HepG2 (cell line): ENCODE data around the gene ZFP28.

ENCODE experiments used
- BRCA1 ChIP-seq: sonication (generic); formaldehyde crosslinking; IDR thresholded peaks from 2 replicates; pipeline ENCODE4 v1.4.0; 2020; ENCODE audit warnings: missing genetic modification reagents
- ELF4 ChIP-seq: sonication (generic); formaldehyde crosslinking; IDR thresholded peaks from 2 replicates; pipeline ENCODE4 v1.5.0; 2020; ENCODE audit warnings: missing genetic modification reagents, mild to moderate bottlenecking, moderate library complexity, borderline replicate concordance
- ZNF552 ChIP-seq: sonication (generic); formaldehyde crosslinking; IDR thresholded peaks from 2 replicates; pipeline ENCODE4 v1.9.0; 2022; ENCODE audit warnings: missing genetic modification reagents, mild to moderate bottlenecking, borderline replicate concordance
- ZNF724P ChIP-seq: sonication (generic); formaldehyde crosslinking; IDR thresholded peaks from 2 replicates; pipeline ENCODE4 v1.8.0; 2022; ENCODE audit warnings: missing genetic modification reagents, borderline replicate concordance

DNA sequence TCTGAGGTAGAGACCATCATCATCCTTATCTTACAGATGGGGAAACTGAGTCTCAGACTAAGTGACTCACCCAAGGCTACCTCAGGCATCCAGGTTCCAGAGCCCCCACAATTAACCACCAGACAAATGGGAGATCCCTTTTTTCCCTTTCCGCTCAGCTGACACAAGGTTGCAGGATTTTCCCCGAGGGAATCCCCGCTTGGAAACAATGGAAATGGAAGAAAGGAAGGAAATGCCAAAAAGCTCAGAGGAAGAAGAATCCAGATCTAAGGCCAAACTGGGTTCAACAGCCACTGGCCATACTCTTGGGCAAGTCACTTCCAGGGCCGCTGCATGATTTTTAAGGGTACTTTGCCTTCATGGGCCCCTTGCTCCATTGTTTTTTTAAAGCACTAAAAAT, 57.9 kb downstream of the ZFP28 start:
- no peak for TF ChIP-seq ZNF552 (CRISPR knock-in tag)
- TF ChIP-seq ZNF724P: no peak
- TF ChIP-seq BRCA1: no peak
- TF ChIP-seq ELF4 (CRISPR knock-in tag): no peak
